Large intestine (tissue), 3 donors: Measurements from ENCODE around the gene CELF4. TPM values are rescaled to one million over a fixed set of nuclear protein-coding genes. Genes with fewer than 3 reads are reported as not detected.

Source experiments
- DNase-seq, 2 donors: peaks; one replicate each; pipeline versions ENCODE4 v3.0.0 to v3.0.0-alpha.2; 2013
- H3K27ac ChIP-seq: one replicate; pipeline ENCODE4 v1.5.1; 2013; ENCODE audit warnings: low read length
- H3K27me3 ChIP-seq: 2 replicates; pipeline ENCODE4 v1.6.1; 2013; ENCODE audit warnings: low read length; ENCODE audit not compliant: control insufficient read depth, insufficient read depth
- H3K36me3 ChIP-seq: 2 replicates; pipeline ENCODE4 v1.6.1; 2013; ENCODE audit warnings: low read length; ENCODE audit not compliant: control insufficient read depth, insufficient read depth
- H3K4me1 ChIP-seq: one replicate; pipeline ENCODE4 v1.6.1; 2013; ENCODE audit warnings: low read length; ENCODE audit not compliant: control insufficient read depth, insufficient read depth
- H3K4me3 ChIP-seq: one replicate; pipeline ENCODE4 v1.5.1; 2013; ENCODE audit warnings: low read length
- H3K9me3 ChIP-seq: one replicate; pipeline ENCODE4 v1.6.1; 2013; ENCODE audit warnings: mild to moderate bottlenecking, low read depth, low read length, moderate library complexity; ENCODE audit not compliant: control insufficient read depth
- WGBS: methylation state at CpG from one replicate; pipeline ENCODE4 v1.1.5; 2013; ENCODE audit warnings: low lambda C conversion rate; ENCODE audit not compliant: insufficient coverage; 5-methylcytosine and 5-hydroxymethylcytosine counted together
- polyA plus RNA-seq: library from polyadenylated mRNA; unstranded; fragments of 120-200 nt; gene quantifications from one replicate; pipeline ENCODE4 v1.2.1, GENCODE V29; 2013

Gene CELF4
- polyA plus RNA-seq, 1 donor = 16.2 TPM

- H3K36me3 ChIP-seq = no peaks in the 10 kb centered on the region
- peak in 1 of 2 donors; percentile 53 for DNase-seq
- H3K4me1 ChIP-seq = peaks cover 8% of the 10 kb centered on the region
- peaks cover 6% of the 10 kb centered on the region for H3K9me3 ChIP-seq
- no peak overlapping the region for H3K27ac ChIP-seq
- no CpG with 5 or more reads among the region's 19 CpGs for WGBS
- H3K27me3 ChIP-seq = peaks cover 77% of the 10 kb centered on the region
- peak overlapping the region; percentile 22 for H3K4me3 ChIP-seq
These were observed 892 bp downstream of the CELF4 start for GRCh38 chr18:37564711-37565100.

GRCh38 chr18:37563931-37564392, 1.6 kb downstream of the CELF4 start:
- Histone ChIP-seq H3K27ac (no peak overlapping the region), H3K36me3 (no peaks in the 10 kb centered on the region), H3K4me3 (peak overlapping the region; percentile 22), H3K9me3 (peaks cover 6% of the 10 kb centered on the region), H3K27me3 (peaks cover 76% of the 10 kb centered on the region), H3K4me1 (peaks cover 8% of the 10 kb centered on the region)
- DNase-seq = no peak
- no CpG with 5 or more reads among the region's 13 CpGs for WGBS

GRCh38 chr18:37561986-37562385, 3.6 kb downstream of the CELF4 start:
- WGBS = no CpG with 5 or more reads among the region's 1 CpG
- H3K36me3 ChIP-seq = no peaks in the 10 kb centered on the region
- H3K4me1 ChIP-seq = peaks cover 6% of the 10 kb centered on the region
- no peak overlapping the region for H3K4me3 ChIP-seq
- peaks cover 60% of the 10 kb centered on the region for H3K27me3 ChIP-seq
- DNase-seq = no peak
- no peak overlapping the region for H3K27ac ChIP-seq
- peaks cover 3% of the 10 kb centered on the region for H3K9me3 ChIP-seq

GRCh38 chr18:37560003-37560402, 5.6 kb downstream of the CELF4 start:
- DNase-seq = no peak
- H3K27me3 ChIP-seq = peaks cover 51% of the 10 kb centered on the region
- no CpG with 5 or more reads among the region's 2 CpGs for WGBS

GRCh38 chr18:37559194-37559593, 6.4 kb downstream of the CELF4 start:
- Histone ChIP-seq H3K36me3 (no peaks in the 10 kb centered on the region), H3K27me3 (peaks cover 51% of the 10 kb centered on the region), H3K9me3 (no peaks in the 10 kb centered on the region), H3K4me3 (no peak overlapping the region), H3K27ac (no peak overlapping the region), H3K4me1 (no peaks in the 10 kb centered on the region)
- no peak for DNase-seq
- WGBS = 33% methylated on average over 1 of the region's 1 CpG

More at GRCh38 chr18:37560003-37560402, 5.6 kb downstream of the CELF4 start:
- no peaks in the 10 kb centered on the region for H3K9me3 ChIP-seq
- no peak overlapping the region for H3K27ac ChIP-seq
- no peaks in the 10 kb centered on the region for H3K4me1 ChIP-seq
- no peak overlapping the region for H3K4me3 ChIP-seq
- H3K36me3 ChIP-seq = no peaks in the 10 kb centered on the region

- Histone ChIP-seq H3K36me3 (no peaks in the 10 kb centered on the region), H3K27ac (no peak overlapping the region), H3K27me3 (peaks cover 31% of the 10 kb centered on the region), H3K9me3 (no peaks in the 10 kb centered on the region), H3K4me1 (no peaks in the 10 kb centered on the region), H3K4me3 (no peak overlapping the region)
- DNase-seq = no peak
- WGBS = no CpG with 5 or more reads among the region's 5 CpGs
These were observed 11.2 kb downstream of the CELF4 start for GRCh38 chr18:37554399-37554787.

GRCh38 chr18:37553633-37554398, 11.8 kb downstream of the CELF4 start:
- H3K36me3 ChIP-seq = no peaks in the 10 kb centered on the region
- no peak for DNase-seq
- no peaks in the 10 kb centered on the region for H3K4me1 ChIP-seq
- H3K4me3 ChIP-seq = no peak overlapping the region
- H3K27me3 ChIP-seq = peaks cover 25% of the 10 kb centered on the region
- WGBS = no CpG with 5 or more reads among the region's 18 CpGs
- H3K27ac ChIP-seq = no peak overlapping the region
- no peaks in the 10 kb centered on the region for H3K9me3 ChIP-seq

- no peak overlapping the region for H3K4me3 ChIP-seq
- H3K27me3 ChIP-seq = peaks cover 23% of the 10 kb centered on the region
- DNase-seq = no peak
- WGBS = no CpG with 5 or more reads among the region's 5 CpGs
- H3K4me1 ChIP-seq = no peaks in the 10 kb centered on the region
- H3K9me3 ChIP-seq = no peaks in the 10 kb centered on the region
- no peak overlapping the region for H3K27ac ChIP-seq
- no peaks in the 10 kb centered on the region for H3K36me3 ChIP-seq
These were observed 13.3 kb downstream of the CELF4 start for GRCh38 chr18:37552286-37552685.

GRCh38 chr18:37551846-37552245, 13.8 kb downstream of the CELF4 start:
- Histone ChIP-seq H3K4me1 (no peaks in the 10 kb centered on the region), H3K27ac (no peak overlapping the region), H3K36me3 (no peaks in the 10 kb centered on the region), H3K9me3 (no peaks in the 10 kb centered on the region), H3K27me3 (peaks cover 21% of the 10 kb centered on the region), H3K4me3 (no peak overlapping the region)
- WGBS = 88% methylated on average over 3 of the region's 8 CpGs
- DNase-seq = no peak

- Histone ChIP-seq H3K4me3 (no peak overlapping the region), H3K27me3 (peaks cover 17% of the 10 kb centered on the region), H3K4me1 (no peaks in the 10 kb centered on the region), H3K36me3 (no peaks in the 10 kb centered on the region), H3K9me3 (no peaks in the 10 kb centered on the region), H3K27ac (no peak overlapping the region)
- WGBS = no CpG with 5 or more reads among the region's 3 CpGs
- DNase-seq = no peak
These were observed 14.3 kb downstream of the CELF4 start for GRCh38 chr18:37551249-37551648.
